ENCODE data around the gene HS3ST4. TPM values are rescaled to one million over a fixed set of nuclear protein-coding genes. Genes with fewer than 3 reads are reported as not detected.

HS3ST4 gene
- total and polyA plus RNA-seq, 2 of the 8 experiments (the other 6 are each of a cell fraction or from before 2014, with no cell fraction given), result 1.9 to 3.3 TPM

DNA sequence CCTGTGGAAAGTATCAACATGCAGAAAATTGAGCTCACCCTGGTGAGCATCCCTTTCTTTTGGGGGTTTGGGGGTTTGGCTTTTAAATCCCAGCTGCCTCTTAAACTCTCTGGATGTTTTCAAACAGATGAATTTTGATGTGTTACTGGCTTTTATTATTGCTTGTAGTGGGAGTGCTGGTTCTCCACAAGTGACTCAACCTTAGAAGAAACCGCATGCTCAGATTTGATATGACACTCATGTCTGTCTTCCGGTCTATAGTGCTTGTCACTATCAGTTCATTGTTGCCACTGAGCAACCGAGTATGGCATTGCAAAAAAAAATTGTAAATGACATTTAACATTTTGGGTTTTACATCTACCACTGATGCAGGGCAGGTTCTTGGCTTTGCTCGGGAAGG lies 104.5 kb downstream of the HS3ST4 start (continued):
- TF ChIP-seq GTF2F1 (IDR thresholded peaks at IDR 0.05; ENCODE audit: borderline replicate concordance, low read depth, low read length), result no peak
